Neural progenitor cell (in vitro differentiated cells): ENCODE results near the gene ZXDC. TPM values are rescaled to one million over a fixed set of nuclear protein-coding genes. Genes with fewer than 3 reads are reported as not detected.
A peak's percentile ranks its signal among the peaks of the same experiment; 100 is the strongest.

ENCODE experiments used
- DNase-seq: peaks from one replicate; pipeline ENCODE4 v3.0.0-alpha.2; 2016; ENCODE audit warnings: low spot score
- H2AFZ ChIP-seq: fragments of 200-600 bp; sonication (generic); replicated peaks from 2 replicates; pipeline ENCODE4 v1.6.1; 2016; ENCODE audit warnings: antibody characterized with exemption
- H3F3A ChIP-seq: fragments of 200-600 bp; sonication (generic); 2 replicates; pipeline ENCODE4 v1.6.1; 2016; ENCODE audit warnings: antibody characterized with exemption, low read depth
- H3K27ac ChIP-seq: fragments of 200-600 bp; sonication (generic); 2 replicates; pipeline ENCODE4 v1.5.1; 2016; ENCODE audit warnings: mild to moderate bottlenecking
- H3K27me3 ChIP-seq: fragments of 200-600 bp; sonication (generic); 2 replicates; pipeline ENCODE4 v1.6.1; 2016; ENCODE audit warnings: mild to moderate bottlenecking, moderate library complexity
- H3K36me3 ChIP-seq: fragments of 200-600 bp; sonication (generic); 2 replicates; pipeline ENCODE4 v1.5.1; 2016
- H3K4me1 ChIP-seq: fragments of 200-600 bp; sonication (generic); 2 replicates; pipeline ENCODE4 v1.6.1; 2016; ENCODE audit warnings: mixed run types
- H3K4me2 ChIP-seq: fragments of 200-600 bp; sonication (generic); 2 replicates; pipeline ENCODE4 v1.6.1; 2016
- H3K4me3 ChIP-seq: fragments of 200-600 bp; sonication (generic); 2 replicates; pipeline ENCODE4 v1.5.1; 2016
- H3K79me2 ChIP-seq: fragments of 200-600 bp; sonication (generic); 2 replicates; pipeline ENCODE4 v1.6.1; 2016; ENCODE audit warnings: low read depth
- H3K9ac ChIP-seq: fragments of 200-600 bp; sonication (generic); 2 replicates; pipeline ENCODE4 v1.6.1; 2016
- H3K9me3 ChIP-seq: fragments of 200-600 bp; sonication (generic); 2 replicates; pipeline ENCODE4 v1.5.1; 2016; ENCODE audit warnings: low read depth
- H4K20me1 ChIP-seq: fragments of 200-600 bp; sonication (generic); 2 replicates; pipeline ENCODE4 v1.6.1; 2016; ENCODE audit warnings: low read depth
- H3K27ac Mint-ChIP-seq: 3 replicates; pipeline ENCODE4 v1.8.0; 2021; ENCODE audit warnings: mixed read lengths
- H3K27me3 Mint-ChIP-seq: 2 replicates; pipeline ENCODE4 v1.8.0; 2022; ENCODE audit warnings: low read depth, mild to moderate bottlenecking, inconsistent platforms, moderate library complexity, mixed read lengths; ENCODE audit not compliant: insufficient read depth
- H3K36me3 Mint-ChIP-seq: 3 replicates; pipeline ENCODE4 v1.8.0; 2021; ENCODE audit warnings: mixed read lengths
- H3K4me1 Mint-ChIP-seq: 3 replicates; pipeline ENCODE4 v1.8.0; 2021; ENCODE audit warnings: mixed read lengths
- H3K4me3 Mint-ChIP-seq: 3 replicates; pipeline ENCODE4 v1.8.0; 2021; ENCODE audit warnings: mild to moderate bottlenecking, moderate library complexity, mixed read lengths
- H3K9me3 Mint-ChIP-seq: 3 replicates; pipeline ENCODE4 v1.8.0; 2020; ENCODE audit warnings: mixed read lengths
- CTCF ChIP-seq: fragments of 200-600 bp; sonication (generic); IDR thresholded peaks from 2 replicates; pipeline ENCODE4 v1.5.1; 2017; ENCODE audit warnings: antibody characterized with exemption, mild to moderate bottlenecking
- EZH2 ChIP-seq: fragments of 200-600 bp; sonication (generic); IDR thresholded peaks from 2 replicates; pipeline ENCODE4 v1.6.1; 2017; ENCODE audit warnings: antibody characterized with exemption, mild to moderate bottlenecking, moderate library complexity
- EZH2phosphoT487 ChIP-seq: fragments of 200-600 bp; sonication (generic); IDR thresholded peaks from 2 replicates; pipeline ENCODE4 v1.6.1; 2017; ENCODE audit warnings: antibody characterized with exemption
- total RNA-seq: library from RNA; depleted of rRNA; stranded (reverse); fragments of >200 nt; gene quantifications from 2 replicates; pipeline ENCODE4 v1.2.3, GENCODE V29; 2015; ENCODE audit warnings: low replicate concordance

Gene ZXDC
- total RNA-seq, 1 donor from 2014 or later: 12.4 TPM

GRCh38 chr3:126467611-126467955 lies 8.1 kb downstream of the ZXDC start:
- H3K4me2 ChIP-seq: no peak overlapping the region
- H3K9me3 ChIP-seq: no peaks in the 10 kb centered on the region
- DNase-seq: no peak
- H3K4me1 ChIP-seq: peaks cover 6% of the 10 kb centered on the region
- no peaks in the 10 kb centered on the region for H3K27me3 ChIP-seq
- Mint-ChIP-seq H3K27ac (no peak overlapping the region), H3K4me1 (peaks cover 8% of the 10 kb centered on the region), H3K9me3 (no peaks in the 10 kb centered on the region), H3K36me3 (peaks cover 50% of the 10 kb centered on the region), H3K27me3 (no peaks in the 10 kb centered on the region), H3K4me3 (no peak overlapping the region)
- H3K79me2 ChIP-seq: peaks cover 56% of the 10 kb centered on the region
- no peaks in the 10 kb centered on the region for H3F3A ChIP-seq
- H4K20me1 ChIP-seq: peaks cover 50% of the 10 kb centered on the region
- H3K36me3 ChIP-seq: peaks cover 15% of the 10 kb centered on the region
- no peak overlapping the region for H3K27ac ChIP-seq
- no peak for TF ChIP-seq CTCF
- TF ChIP-seq EZH2: no peak
- TF ChIP-seq EZH2phosphoT487: no peak
- no peak overlapping the region for H2AFZ ChIP-seq
- no peak overlapping the region for H3K9ac ChIP-seq
- H3K4me3 ChIP-seq: no peak overlapping the region

GRCh38 chr3:126466886-126467610 lies 8.6 kb downstream of the ZXDC start:
- TF ChIP-seq EZH2phosphoT487: no peak
- no peak for TF ChIP-seq EZH2
- TF ChIP-seq CTCF: no peak
- peaks cover 50% of the 10 kb centered on the region for H3K36me3 Mint-ChIP-seq
- H3K4me1 Mint-ChIP-seq: peaks cover 3% of the 10 kb centered on the region
- no peak overlapping the region for H3K27ac ChIP-seq
- peak overlapping the region; percentile 81 for H3K27ac Mint-ChIP-seq
- H3K4me3 ChIP-seq: no peak overlapping the region
- no peaks in the 10 kb centered on the region for H3K9me3 ChIP-seq
- peaks cover 15% of the 10 kb centered on the region for H3K36me3 ChIP-seq
- no peak overlapping the region for H3K9ac ChIP-seq
- peaks cover 50% of the 10 kb centered on the region for H3K79me2 ChIP-seq
- no peaks in the 10 kb centered on the region for H3F3A ChIP-seq
- peaks cover 45% of the 10 kb centered on the region for H4K20me1 ChIP-seq
- no peaks in the 10 kb centered on the region for H3K9me3 Mint-ChIP-seq
- peaks cover under 1% of the 10 kb centered on the region for H3K4me1 ChIP-seq
- no peak for DNase-seq
- H3K27me3 Mint-ChIP-seq: no peaks in the 10 kb centered on the region
- H2AFZ ChIP-seq: no peak overlapping the region
- no peaks in the 10 kb centered on the region for H3K27me3 ChIP-seq
- H3K4me3 Mint-ChIP-seq: no peak overlapping the region
- no peak overlapping the region for H3K4me2 ChIP-seq

GRCh38 chr3:126465928-126466544 lies 9.7 kb downstream of the ZXDC start:
- peaks cover 55% of the 10 kb centered on the region for H3K36me3 Mint-ChIP-seq

More at GRCh38 chr3:126465928-126466544, 9.7 kb downstream of the ZXDC start:
- H3K27ac Mint-ChIP-seq: no peak overlapping the region
- peaks cover 2% of the 10 kb centered on the region for H3K4me1 Mint-ChIP-seq
- Histone ChIP-seq H3K4me3 (no peak overlapping the region), H3K4me1 (no peaks in the 10 kb centered on the region), H3K9me3 (no peaks in the 10 kb centered on the region), H4K20me1 (peaks cover 36% of the 10 kb centered on the region), H3F3A (no peaks in the 10 kb centered on the region), H3K4me2 (no peak overlapping the region), H3K27me3 (no peaks in the 10 kb centered on the region), H3K36me3 (peaks cover 15% of the 10 kb centered on the region), H3K9ac (no peak overlapping the region), H2AFZ (no peak overlapping the region), H3K79me2 (peaks cover 45% of the 10 kb centered on the region), H3K27ac (no peak overlapping the region)
- no peak overlapping the region for H3K4me3 Mint-ChIP-seq
- DNase-seq: no peak
- TF ChIP-seq EZH2 (no peak), CTCF (no peak), EZH2phosphoT487 (no peak)
- H3K9me3 Mint-ChIP-seq: no peaks in the 10 kb centered on the region
- H3K27me3 Mint-ChIP-seq: no peaks in the 10 kb centered on the region
